WTC11 (cell line): ENCODE data around the gene DISC1. TPM values are rescaled to one million over a fixed set of nuclear protein-coding genes. Genes with fewer than 3 reads are reported as not detected.
"Not testable (repeated sequence)": the region's sequence is repeated elsewhere in the genome, so short reads cannot be mapped to it uniquely, and the experiment has no call there.

ENCODE experiments used
- ATAC-seq: fragments of 200-7000 bp; cut with Tn5 transposase; 2 replicates; pipeline ENCODE4 v1.10.0; 2021; ENCODE audit warnings: mild to moderate bottlenecking, moderate library complexity
- CTCF ChIA-PET: fragments of 300-600 bp; sonication (Branson Sonifier 250); formaldehyde crosslinking; loops from one replicate; lab custom pipeline; 2021; ENCODE audit warnings: antibody characterized with exemption; lab: Charles Lee
- POLR2A ChIA-PET: fragments of 350-600 bp; sonication (Branson Sonifier 250); formaldehyde crosslinking; loops from one replicate; lab custom pipeline; 2021; ENCODE audit warnings: antibody characterized with exemption; lab: Charles Lee
- DNase-seq: peaks from one replicate; pipeline ENCODE4 v3.0.0; 2021; ENCODE audit warnings: low spot score
- H3K27ac Mint-ChIP-seq: 2 replicates; pipeline ENCODE4 v1.8.0; 2021; ENCODE audit warnings: mixed read lengths
- H3K27me3 Mint-ChIP-seq: 2 replicates; pipeline ENCODE4 v1.8.0; 2021; ENCODE audit warnings: low read depth, mild to moderate bottlenecking, moderate library complexity, mixed read lengths
- H3K36me3 Mint-ChIP-seq: 2 replicates; pipeline ENCODE4 v1.8.0; 2021; ENCODE audit warnings: mixed read lengths
- H3K4me1 Mint-ChIP-seq: 2 replicates; pipeline ENCODE4 v1.8.0; 2022; ENCODE audit warnings: mixed read lengths
- H3K4me3 Mint-ChIP-seq: 2 replicates; pipeline ENCODE4 v1.8.0; 2021; ENCODE audit warnings: mild to moderate bottlenecking, moderate library complexity, mixed read lengths
- H3K9me3 Mint-ChIP-seq: 2 replicates; pipeline ENCODE4 v1.8.0; 2021; ENCODE audit warnings: mixed read lengths
- GRHL2 ChIP-seq: fragments of 250-450 bp; sonication (Bioruptor Pico); IDR thresholded peaks from 2 replicates; pipeline ENCODE4 v1.8.0; 2022; ENCODE audit warnings: mild to moderate bottlenecking, moderate library complexity; ENCODE audit not compliant: insufficient replicate concordance, severe bottlenecking
- NFYB ChIP-seq: sonication (generic); formaldehyde crosslinking; conservative IDR thresholded peaks from 2 replicates; pipeline ENCODE4 v1.8.0; 2022; ENCODE audit warnings: low read depth, missing genetic modification reagents
- OVOL2 ChIP-seq: fragments of 250-450 bp; sonication (Bioruptor Pico); IDR thresholded peaks from 2 replicates; pipeline ENCODE4 v1.9.0; 2021; ENCODE audit warnings: mild to moderate bottlenecking, borderline replicate concordance
- RELA ChIP-seq: sonication (generic); formaldehyde crosslinking; IDR thresholded peaks from 2 replicates; pipeline ENCODE4 v1.8.1; 2022; ENCODE audit warnings: missing genetic modification reagents, mild to moderate bottlenecking, borderline replicate concordance
- ZBTB21 ChIP-seq: sonication (generic); formaldehyde crosslinking; IDR thresholded peaks from 2 replicates; pipeline ENCODE4 v1.8.1; 2023; ENCODE audit warnings: mild to moderate bottlenecking, missing genetic modification reagents, borderline replicate concordance
- ZNF263 ChIP-seq: sonication (generic); formaldehyde crosslinking; IDR thresholded peaks from 2 replicates; pipeline ENCODE4 v1.8.1; 2022; ENCODE audit warnings: low read depth, mild to moderate bottlenecking, moderate library complexity, missing genetic modification reagents
- ZNF396 ChIP-seq: fragments of 250-450 bp; sonication (Bioruptor Pico); IDR thresholded peaks from 2 replicates; pipeline ENCODE4 v1.8.0; 2021; ENCODE audit warnings: mild to moderate bottlenecking, moderate library complexity, borderline replicate concordance
- ZNF423 ChIP-seq: fragments of 250-450 bp; sonication (Bioruptor Pico); IDR thresholded peaks from 2 replicates; pipeline ENCODE4 v2.1.2; 2022; ENCODE audit warnings: mild to moderate bottlenecking, moderate library complexity
- total RNA-seq: library from RNA; stranded (reverse); gene quantifications from 3 replicates; pipeline ENCODE4 v1.2.3, GENCODE V29; 2021
- TF ChIP-seq, protein P1 (sequence below): sonication (generic); formaldehyde crosslinking; IDR thresholded peaks from 2 replicates; pipeline ENCODE4 v1.8.0; 2022; ENCODE audit warnings: mild to moderate bottlenecking, missing genetic modification reagents
- TF ChIP-seq, protein P2 (sequence below): sonication (generic); formaldehyde crosslinking; IDR thresholded peaks from 2 replicates; pipeline ENCODE4 v1.8.1; 2022; ENCODE audit warnings: low read depth, mild to moderate bottlenecking, moderate library complexity, missing genetic modification reagents, borderline replicate concordance
- TF ChIP-seq, protein P3 (sequence below): sonication (generic); formaldehyde crosslinking; IDR thresholded peaks from 2 replicates; pipeline ENCODE4 v1.8.1; 2022; ENCODE audit warnings: mild to moderate bottlenecking, moderate library complexity, missing genetic modification reagents
- TF ChIP-seq, protein P4 (sequence below): sonication (generic); formaldehyde crosslinking; IDR thresholded peaks from 2 replicates; pipeline ENCODE4 v1.8.0; 2022; ENCODE audit warnings: mild to moderate bottlenecking, missing genetic modification reagents
- TF ChIP-seq, protein P5 (sequence below): fragments of 250-450 bp; sonication (Bioruptor Pico); IDR thresholded peaks from 2 replicates; pipeline ENCODE4 v1.9.0; 2021; ENCODE audit warnings: mild to moderate bottlenecking
- TF ChIP-seq, protein P6 (sequence below): sonication (generic); formaldehyde crosslinking; IDR thresholded peaks from 2 replicates; pipeline ENCODE4 v1.8.0; 2022; ENCODE audit warnings: missing genetic modification reagents
- TF ChIP-seq, protein P7 (sequence below): sonication (generic); formaldehyde crosslinking; IDR thresholded peaks from 2 replicates; pipeline ENCODE4 v1.8.0; 2023; ENCODE audit warnings: missing genetic modification reagents
- TF ChIP-seq, protein P8 (sequence below): sonication (generic); formaldehyde crosslinking; IDR thresholded peaks from 2 replicates; pipeline ENCODE4 v1.8.1; 2022; ENCODE audit warnings: mild to moderate bottlenecking, missing genetic modification reagents, moderate library complexity, borderline replicate concordance
- TF ChIP-seq, protein P9 (sequence below): sonication (generic); formaldehyde crosslinking; IDR thresholded peaks from 2 replicates; pipeline ENCODE4 v1.8.1; 2023; ENCODE audit warnings: mild to moderate bottlenecking, missing genetic modification reagents, moderate library complexity
- TF ChIP-seq, protein P10 (sequence below): sonication (generic); formaldehyde crosslinking; conservative IDR thresholded peaks from 2 replicates; pipeline ENCODE4 v1.8.1; 2022; ENCODE audit warnings: mild to moderate bottlenecking, missing genetic modification reagents

Gene DISC1
- total RNA-seq, 1 experiment from 2014 or later, result 5.5 TPM

DNA sequence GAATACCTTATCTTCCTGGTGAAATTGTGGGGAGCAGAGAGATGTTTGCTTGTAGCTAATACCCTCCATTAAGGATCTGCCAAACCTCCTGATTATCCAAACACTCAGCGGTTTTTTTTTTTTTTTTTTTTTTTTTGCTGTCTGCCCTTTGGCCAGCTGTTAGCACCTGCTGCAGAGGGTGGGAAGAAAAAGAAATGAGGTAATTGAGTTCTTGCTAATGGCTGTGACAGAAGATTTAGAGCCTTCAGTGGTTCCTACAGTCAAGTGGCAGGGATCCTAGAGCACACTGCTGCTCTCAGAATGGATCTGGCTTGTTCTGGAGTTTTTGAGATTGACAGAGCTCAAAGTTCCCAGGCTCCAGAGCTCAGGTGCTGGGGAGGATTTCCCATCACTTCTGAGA lies 342.5 kb downstream of the DISC1 start (continued):
- TF ChIP-seq, protein P1, sequence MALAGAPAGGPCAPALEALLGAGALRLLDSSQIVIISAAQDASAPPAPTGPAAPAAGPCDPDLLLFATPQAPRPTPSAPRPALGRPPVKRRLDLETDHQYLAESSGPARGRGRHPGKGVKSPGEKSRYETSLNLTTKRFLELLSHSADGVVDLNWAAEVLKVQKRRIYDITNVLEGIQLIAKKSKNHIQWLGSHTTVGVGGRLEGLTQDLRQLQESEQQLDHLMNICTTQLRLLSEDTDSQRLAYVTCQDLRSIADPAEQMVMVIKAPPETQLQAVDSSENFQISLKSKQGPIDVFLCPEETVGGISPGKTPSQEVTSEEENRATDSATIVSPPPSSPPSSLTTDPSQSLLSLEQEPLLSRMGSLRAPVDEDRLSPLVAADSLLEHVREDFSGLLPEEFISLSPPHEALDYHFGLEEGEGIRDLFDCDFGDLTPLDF (CRISPR knock-in tag), result no peak
- TF ChIP-seq, protein P2, sequence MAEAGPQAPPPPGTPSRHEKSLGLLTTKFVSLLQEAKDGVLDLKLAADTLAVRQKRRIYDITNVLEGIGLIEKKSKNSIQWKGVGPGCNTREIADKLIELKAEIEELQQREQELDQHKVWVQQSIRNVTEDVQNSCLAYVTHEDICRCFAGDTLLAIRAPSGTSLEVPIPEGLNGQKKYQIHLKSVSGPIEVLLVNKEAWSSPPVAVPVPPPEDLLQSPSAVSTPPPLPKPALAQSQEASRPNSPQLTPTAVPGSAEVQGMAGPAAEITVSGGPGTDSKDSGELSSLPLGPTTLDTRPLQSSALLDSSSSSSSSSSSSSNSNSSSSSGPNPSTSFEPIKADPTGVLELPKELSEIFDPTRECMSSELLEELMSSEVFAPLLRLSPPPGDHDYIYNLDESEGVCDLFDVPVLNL (CRISPR knock-in tag), result no peak
- TF ChIP-seq, protein P3, sequence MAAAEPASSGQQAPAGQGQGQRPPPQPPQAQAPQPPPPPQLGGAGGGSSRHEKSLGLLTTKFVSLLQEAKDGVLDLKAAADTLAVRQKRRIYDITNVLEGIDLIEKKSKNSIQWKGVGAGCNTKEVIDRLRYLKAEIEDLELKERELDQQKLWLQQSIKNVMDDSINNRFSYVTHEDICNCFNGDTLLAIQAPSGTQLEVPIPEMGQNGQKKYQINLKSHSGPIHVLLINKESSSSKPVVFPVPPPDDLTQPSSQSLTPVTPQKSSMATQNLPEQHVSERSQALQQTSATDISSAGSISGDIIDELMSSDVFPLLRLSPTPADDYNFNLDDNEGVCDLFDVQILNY, result no peak
- TF ChIP-seq GRHL2 (CRISPR knock-in tag), result no peak

DNA sequence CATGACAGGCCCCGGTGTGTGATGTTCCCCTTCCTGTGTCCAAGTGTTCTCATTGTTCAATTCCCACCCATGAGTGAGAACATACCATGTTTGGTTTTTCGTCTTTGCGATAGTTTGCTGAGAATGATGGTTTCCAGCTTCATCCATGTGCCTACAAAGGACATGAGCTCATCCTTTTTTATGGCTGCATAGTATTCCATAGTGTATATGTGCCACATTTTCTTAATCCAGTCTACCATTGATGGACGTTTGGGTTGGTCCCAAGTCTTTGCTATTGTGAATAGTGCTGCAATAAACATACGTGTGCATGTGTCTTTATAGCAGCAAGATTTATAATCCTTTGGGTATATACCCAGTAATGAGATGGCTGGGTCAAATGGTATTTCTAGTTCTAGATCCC lies 343.2 kb downstream of the DISC1 start:
- H3K27ac Mint-ChIP-seq, H3K9me3 Mint-ChIP-seq, H3K27me3 Mint-ChIP-seq, H3K4me1 Mint-ChIP-seq, H3K4me3 Mint-ChIP-seq, H3K36me3 Mint-ChIP-seq, ATAC-seq, POLR2A ChIA-PET, DNase-seq: not testable (repeated sequence)
- CTCF ChIA-PET, result interaction anchor here (1.6 kb wide), 1 partner anchor 14 kb away, joined by 8 read pairs; no protein-coding TSS in a partner anchor

DNA sequence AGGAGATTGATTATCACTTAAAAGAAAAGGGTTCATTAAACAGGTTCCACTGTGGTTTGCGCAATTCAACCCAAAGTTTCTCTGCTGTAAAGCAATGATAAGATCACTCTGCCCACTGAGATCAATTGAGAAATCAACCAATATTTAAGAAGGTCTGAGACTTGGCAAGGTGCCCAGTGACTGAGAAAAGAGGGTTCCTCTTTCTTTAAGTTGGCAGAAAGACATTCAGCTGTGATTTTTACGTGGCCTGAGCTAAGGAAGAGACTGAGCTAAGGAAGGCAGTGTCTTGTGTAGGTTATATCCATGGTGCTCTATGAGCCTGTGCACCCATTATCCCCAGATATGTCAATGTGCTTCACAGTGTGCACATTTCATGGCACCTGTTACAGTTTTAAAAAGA lies 344.1 kb downstream of the DISC1 start:
- POLR2A ChIA-PET, result no interaction called here
- ATAC-seq, result no peak
- CTCF ChIA-PET, result interaction anchor here (1.4 to 2.4 kb wide), 3 partner anchors 13 to 39 kb away, joined by 4 to 16 read pairs (median 4); no protein-coding TSS in a partner anchor
- Mint-ChIP-seq H3K4me3 (no peak overlapping the region), H3K4me1 (no peaks in the 10 kb centered on the region; the same call in none of the 2 replicates)
- no peak for DNase-seq
- TF ChIP-seq, protein P4, sequence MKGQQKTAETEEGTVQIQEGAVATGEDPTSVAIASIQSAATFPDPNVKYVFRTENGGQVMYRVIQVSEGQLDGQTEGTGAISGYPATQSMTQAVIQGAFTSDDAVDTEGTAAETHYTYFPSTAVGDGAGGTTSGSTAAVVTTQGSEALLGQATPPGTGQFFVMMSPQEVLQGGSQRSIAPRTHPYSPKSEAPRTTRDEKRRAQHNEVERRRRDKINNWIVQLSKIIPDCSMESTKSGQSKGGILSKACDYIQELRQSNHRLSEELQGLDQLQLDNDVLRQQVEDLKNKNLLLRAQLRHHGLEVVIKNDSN (CRISPR knock-in tag), result no peak
- TF ChIP-seq OVOL2 (CRISPR knock-in tag) (no peak), ZNF423 (CRISPR knock-in tag) (no peak), ZBTB21 (no peak), NFYB (CRISPR knock-in tag) (no peak), RELA (CRISPR knock-in tag) (no peak), ZNF396 (CRISPR knock-in tag) (no peak), ZNF263 (CRISPR knock-in tag) (no peak)
- TF ChIP-seq, protein P5, sequence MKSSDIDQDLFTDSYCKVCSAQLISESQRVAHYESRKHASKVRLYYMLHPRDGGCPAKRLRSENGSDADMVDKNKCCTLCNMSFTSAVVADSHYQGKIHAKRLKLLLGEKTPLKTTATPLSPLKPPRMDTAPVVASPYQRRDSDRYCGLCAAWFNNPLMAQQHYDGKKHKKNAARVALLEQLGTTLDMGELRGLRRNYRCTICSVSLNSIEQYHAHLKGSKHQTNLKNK, result no peak
- TF ChIP-seq, protein P6, sequence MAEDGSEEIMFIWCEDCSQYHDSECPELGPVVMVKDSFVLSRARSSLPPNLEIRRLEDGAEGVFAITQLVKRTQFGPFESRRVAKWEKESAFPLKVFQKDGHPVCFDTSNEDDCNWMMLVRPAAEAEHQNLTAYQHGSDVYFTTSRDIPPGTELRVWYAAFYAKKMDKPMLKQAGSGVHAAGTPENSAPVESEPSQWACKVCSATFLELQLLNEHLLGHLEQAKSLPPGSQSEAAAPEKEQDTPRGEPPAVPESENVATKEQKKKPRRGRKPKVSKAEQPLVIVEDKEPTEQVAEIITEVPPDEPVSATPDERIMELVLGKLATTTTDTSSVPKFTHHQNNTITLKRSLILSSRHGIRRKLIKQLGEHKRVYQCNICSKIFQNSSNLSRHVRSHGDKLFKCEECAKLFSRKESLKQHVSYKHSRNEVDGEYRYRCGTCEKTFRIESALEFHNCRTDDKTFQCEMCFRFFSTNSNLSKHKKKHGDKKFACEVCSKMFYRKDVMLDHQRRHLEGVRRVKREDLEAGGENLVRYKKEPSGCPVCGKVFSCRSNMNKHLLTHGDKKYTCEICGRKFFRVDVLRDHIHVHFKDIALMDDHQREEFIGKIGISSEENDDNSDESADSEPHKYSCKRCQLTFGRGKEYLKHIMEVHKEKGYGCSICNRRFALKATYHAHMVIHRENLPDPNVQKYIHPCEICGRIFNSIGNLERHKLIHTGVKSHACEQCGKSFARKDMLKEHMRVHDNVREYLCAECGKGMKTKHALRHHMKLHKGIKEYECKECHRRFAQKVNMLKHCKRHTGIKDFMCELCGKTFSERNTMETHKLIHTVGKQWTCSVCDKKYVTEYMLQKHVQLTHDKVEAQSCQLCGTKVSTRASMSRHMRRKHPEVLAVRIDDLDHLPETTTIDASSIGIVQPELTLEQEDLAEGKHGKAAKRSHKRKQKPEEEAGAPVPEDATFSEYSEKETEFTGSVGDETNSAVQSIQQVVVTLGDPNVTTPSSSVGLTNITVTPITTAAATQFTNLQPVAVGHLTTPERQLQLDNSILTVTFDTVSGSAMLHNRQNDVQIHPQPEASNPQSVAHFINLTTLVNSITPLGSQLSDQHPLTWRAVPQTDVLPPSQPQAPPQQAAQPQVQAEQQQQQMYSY (CRISPR knock-in tag), result no peak
- TF ChIP-seq, protein P7, sequence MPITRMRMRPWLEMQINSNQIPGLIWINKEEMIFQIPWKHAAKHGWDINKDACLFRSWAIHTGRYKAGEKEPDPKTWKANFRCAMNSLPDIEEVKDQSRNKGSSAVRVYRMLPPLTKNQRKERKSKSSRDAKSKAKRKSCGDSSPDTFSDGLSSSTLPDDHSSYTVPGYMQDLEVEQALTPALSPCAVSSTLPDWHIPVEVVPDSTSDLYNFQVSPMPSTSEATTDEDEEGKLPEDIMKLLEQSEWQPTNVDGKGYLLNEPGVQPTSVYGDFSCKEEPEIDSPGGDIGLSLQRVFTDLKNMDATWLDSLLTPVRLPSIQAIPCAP, result no peak
- TF ChIP-seq, protein P8, sequence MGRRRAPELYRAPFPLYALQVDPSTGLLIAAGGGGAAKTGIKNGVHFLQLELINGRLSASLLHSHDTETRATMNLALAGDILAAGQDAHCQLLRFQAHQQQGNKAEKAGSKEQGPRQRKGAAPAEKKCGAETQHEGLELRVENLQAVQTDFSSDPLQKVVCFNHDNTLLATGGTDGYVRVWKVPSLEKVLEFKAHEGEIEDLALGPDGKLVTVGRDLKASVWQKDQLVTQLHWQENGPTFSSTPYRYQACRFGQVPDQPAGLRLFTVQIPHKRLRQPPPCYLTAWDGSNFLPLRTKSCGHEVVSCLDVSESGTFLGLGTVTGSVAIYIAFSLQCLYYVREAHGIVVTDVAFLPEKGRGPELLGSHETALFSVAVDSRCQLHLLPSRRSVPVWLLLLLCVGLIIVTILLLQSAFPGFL (CRISPR knock-in tag), result no peak
- TF ChIP-seq, protein P9, sequence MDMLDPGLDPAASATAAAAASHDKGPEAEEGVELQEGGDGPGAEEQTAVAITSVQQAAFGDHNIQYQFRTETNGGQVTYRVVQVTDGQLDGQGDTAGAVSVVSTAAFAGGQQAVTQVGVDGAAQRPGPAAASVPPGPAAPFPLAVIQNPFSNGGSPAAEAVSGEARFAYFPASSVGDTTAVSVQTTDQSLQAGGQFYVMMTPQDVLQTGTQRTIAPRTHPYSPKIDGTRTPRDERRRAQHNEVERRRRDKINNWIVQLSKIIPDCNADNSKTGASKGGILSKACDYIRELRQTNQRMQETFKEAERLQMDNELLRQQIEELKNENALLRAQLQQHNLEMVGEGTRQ (CRISPR knock-in tag), result no peak
- TF ChIP-seq, protein P10, sequence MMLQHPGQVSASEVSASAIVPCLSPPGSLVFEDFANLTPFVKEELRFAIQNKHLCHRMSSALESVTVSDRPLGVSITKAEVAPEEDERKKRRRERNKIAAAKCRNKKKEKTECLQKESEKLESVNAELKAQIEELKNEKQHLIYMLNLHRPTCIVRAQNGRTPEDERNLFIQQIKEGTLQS (CRISPR knock-in tag), result no peak
- TF ChIP-seq, all 79 proteins: peak for 0
- no peak overlapping the region for H3K27ac Mint-ChIP-seq
- H3K9me3 Mint-ChIP-seq, result peaks cover 5% of the 10 kb centered on the region
- no peaks in the 10 kb centered on the region for H3K27me3 Mint-ChIP-seq
- peaks cover 4% of the 10 kb centered on the region; the same call in 1 of the 2 replicates for H3K36me3 Mint-ChIP-seq
